GM10266 (cell line): ENCODE measurements around the gene SMOC1.

ENCODE experiments used
- DNase-seq: peaks from one replicate; pipeline ENCODE4 v3.0.0; 2012; ENCODE audit errors: extremely low spot score
- TF ChIP-seq, protein P1 (sequence below): IDR thresholded peaks from 2 replicates; pipeline ENCODE4 v1.5.1; 2012; ENCODE audit warnings: mild to moderate bottlenecking, low read depth; ENCODE audit not compliant: control insufficient read depth, insufficient read depth; ENCODE audit errors: missing control alignments

Gene SMOC1

DNA sequence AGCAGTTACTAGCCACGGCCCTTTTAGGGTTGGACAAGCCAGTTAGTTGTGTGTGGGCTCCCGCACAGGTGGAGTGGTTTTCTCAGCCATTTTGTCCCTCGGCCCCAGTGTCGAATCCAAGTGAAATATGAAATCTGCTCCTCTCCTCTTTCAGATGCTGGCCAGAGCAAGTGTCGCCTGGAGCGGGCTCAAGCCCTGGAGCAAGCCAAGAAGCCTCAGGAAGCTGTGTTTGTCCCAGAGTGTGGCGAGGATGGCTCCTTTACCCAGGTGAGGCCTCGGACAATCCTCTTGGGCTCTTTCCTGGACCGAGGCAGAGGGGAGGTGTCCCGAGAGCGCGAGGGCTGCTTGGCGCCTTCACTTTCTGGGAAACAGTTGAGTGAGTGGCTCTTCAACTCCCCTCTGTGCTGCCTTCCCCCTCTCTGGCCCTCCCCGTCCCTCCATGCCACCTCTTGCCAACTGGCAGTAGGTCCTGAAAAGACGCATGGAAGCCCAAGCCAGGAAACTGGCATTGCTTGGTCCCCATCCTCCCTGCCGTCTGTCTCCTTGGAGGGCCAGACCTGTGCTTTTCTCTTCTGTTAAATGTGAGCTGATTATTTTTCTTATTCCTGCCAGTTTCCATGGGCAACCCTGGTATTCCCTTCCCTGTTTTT lies 74.2 kb downstream of the SMOC1 start:
- TF ChIP-seq, protein P1, sequence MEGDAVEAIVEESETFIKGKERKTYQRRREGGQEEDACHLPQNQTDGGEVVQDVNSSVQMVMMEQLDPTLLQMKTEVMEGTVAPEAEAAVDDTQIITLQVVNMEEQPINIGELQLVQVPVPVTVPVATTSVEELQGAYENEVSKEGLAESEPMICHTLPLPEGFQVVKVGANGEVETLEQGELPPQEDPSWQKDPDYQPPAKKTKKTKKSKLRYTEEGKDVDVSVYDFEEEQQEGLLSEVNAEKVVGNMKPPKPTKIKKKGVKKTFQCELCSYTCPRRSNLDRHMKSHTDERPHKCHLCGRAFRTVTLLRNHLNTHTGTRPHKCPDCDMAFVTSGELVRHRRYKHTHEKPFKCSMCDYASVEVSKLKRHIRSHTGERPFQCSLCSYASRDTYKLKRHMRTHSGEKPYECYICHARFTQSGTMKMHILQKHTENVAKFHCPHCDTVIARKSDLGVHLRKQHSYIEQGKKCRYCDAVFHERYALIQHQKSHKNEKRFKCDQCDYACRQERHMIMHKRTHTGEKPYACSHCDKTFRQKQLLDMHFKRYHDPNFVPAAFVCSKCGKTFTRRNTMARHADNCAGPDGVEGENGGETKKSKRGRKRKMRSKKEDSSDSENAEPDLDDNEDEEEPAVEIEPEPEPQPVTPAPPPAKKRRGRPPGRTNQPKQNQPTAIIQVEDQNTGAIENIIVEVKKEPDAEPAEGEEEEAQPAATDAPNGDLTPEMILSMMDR: no peak

DNA sequence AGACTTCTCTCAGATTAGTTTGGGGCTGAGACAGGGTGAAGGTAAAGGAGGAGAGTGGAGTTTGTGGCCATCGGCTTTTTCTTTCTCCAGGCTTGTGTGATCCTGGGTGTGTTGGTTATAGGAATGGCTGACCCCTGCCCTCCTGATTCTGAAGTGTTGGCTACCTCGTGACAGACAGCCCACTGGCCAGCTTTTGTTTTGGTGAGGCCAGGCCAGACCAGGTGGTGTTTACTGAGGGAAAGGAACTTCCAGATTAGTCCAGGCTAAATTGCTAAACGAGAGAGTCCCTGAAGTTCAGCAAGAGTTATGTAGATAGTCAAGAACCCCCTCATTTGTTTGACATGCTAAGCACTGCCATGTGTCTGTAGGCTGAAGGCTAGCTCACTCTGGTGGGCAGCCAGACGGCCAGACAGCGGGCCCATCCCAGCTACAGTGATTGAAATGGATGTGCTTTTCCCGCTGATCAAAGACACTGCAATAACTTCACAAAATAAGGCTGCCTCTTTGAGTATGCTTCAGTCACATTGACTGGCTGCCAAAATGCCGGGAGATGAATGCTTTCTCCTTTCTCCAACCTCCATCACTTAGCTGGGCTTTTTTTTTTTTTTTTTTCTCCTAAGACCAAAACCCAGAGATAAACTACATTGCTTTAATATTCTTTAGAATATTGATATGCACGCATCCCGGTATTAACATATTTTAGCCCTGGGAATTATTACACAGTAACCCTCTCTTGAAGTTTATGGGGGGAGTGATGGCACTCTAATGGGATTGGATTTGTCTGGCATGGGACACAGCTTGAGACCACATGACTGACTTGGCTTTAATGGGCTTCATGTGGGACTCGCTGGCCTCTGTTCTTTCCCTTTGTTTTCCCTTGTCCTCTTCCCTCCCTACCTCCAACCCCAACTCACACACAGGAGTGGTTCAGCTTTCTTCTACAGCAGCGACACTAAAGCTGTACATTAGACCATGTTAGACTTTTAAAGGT lies 76.9 kb downstream of the SMOC1 start:
- no peak for DNase-seq
- TF ChIP-seq, protein P1: no peak

More for the DNA sequence above, 74.2 kb downstream of the SMOC1 start:
- no peak for DNase-seq

DNA sequence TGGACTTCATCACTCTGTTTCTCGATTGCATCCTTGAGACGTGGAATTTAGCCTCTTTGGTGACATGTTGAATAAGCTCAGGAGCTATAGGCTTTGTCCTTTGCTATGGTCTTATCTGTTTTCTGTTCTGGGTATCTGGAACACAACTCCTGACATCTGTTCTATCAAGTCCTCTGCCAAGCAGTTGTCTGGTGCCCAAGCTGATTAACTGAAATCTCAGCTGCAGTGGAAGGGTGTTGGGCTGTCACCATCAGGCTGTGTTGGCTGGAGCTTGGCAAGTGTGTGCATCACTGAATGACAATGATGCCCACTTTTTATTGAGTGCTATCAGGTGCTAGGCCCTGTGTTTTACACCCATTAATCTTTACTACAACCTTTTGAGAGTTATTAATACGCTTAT lies 77.8 kb downstream of the SMOC1 start:
- TF ChIP-seq, protein P1: no peak

DNA sequence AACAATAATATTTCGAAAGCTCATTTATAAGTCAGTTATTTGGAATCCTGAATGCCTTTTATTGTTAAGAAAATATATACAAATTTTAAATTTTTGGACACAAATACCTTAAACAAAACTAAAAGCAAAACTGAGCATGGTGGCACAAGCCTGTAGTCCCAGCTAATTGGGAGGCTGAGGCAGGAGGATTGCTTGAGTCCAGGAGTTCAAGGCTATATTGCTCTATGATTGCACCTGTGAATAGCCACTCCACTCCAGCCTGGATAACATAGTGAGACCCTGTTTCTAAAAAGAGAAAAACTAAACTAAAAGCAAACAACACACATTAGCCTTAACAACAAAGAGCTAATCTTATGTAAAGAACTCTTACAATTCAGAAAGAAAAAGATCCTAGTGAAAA lies 78.8 kb downstream of the SMOC1 start:
- DNase-seq: no peak
- TF ChIP-seq, protein P1: no peak

More for the DNA sequence above, 77.8 kb downstream of the SMOC1 start:
- DNase-seq: no peak

DNA sequence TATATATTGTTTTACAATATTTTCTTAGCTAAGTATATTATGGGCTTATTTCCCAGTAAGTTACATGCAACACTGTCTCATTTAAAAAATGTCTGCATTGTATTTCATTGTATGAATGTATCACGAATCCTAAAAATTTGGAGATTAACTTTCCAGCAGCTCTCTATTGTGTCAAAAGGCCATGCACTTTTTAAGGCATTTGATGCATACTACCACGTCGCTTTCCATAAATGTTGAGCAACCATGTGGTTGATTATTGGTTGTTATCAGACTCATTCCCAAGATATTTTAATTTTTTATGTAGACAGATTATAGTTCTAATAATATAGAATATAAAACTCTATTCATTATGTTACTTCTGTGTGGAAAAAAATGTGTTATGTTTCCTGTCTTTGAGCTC lies 79.9 kb downstream of the SMOC1 start:
- TF ChIP-seq, protein P1: no peak
- DNase-seq: no peak

DNA sequence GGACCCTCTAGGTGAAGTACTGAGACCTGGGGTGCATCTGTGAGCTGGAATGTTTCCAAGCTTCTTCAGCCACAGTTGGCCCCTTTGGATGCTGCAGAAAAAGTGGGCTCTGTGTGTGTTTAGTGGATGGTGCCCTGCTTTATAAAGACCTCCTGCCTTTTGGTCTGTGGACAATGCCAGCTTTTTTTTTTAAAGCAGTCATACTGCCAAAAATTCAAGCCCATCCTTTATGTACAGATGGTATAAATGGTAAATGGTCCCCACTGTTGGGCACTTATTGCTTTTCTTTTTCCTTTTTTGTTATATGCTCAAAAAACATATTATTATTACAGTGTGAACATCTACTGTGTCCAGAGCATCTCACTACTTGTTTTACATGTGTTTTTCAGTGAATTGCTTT lies 81.1 kb downstream of the SMOC1 start:
- no peak for DNase-seq
- TF ChIP-seq, protein P1: no peak

DNA sequence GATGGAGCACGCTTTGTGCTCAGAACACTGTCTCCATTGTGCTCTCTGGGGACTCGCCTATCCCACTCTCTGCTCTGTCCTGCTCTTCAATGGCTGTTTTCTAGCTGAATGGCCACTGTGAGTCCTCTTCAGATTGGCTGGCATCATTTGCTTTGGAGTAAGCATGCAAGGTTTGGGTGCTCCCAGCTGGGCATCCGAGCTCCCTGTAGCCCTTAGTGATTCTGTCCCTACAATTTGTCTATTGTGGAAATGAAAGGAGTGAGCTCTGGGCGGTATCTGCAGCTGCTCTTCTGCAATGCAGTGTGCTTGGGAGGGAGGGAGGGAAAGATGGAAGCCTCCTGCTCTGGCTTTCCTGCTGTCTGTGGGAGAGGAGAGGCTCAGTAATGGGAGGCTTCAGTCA lies 84.8 kb downstream of the SMOC1 start:
- DNase-seq: no peak
- TF ChIP-seq, protein P1: no peak
